SU-DHL-6 (cell line): ENCODE measurements around the gene TALDO1.

Experiments used
- H2AFZ ChIP-seq: fragments of 200-600 bp; sonication (generic); 2 replicates; pipeline ENCODE4 v1.6.1; 2014; ENCODE audit warnings: low read depth, mild to moderate bottlenecking, moderate library complexity, mixed read lengths, antibody characterized with exemption, low read length; ENCODE audit not compliant: severe bottlenecking
- H3F3A ChIP-seq: fragments of 200-600 bp; shearing (Covaris generic); 2 replicates; pipeline ENCODE4 v1.6.0; 2016; ENCODE audit warnings: antibody characterized with exemption, mild to moderate bottlenecking; ENCODE audit not compliant: insufficient read depth
- H3K27ac ChIP-seq: fragments of 200-600 bp; sonication (generic); 2 replicates; pipeline ENCODE4 v1.5.1; 2016; ENCODE audit warnings: low read depth, mild to moderate bottlenecking, low read length, moderate library complexity, mixed read lengths
- H3K27me3 ChIP-seq: fragments of 200-600 bp; sonication (generic), shearing (Covaris generic); 2 replicates; pipeline ENCODE4 v1.6.0; 2014; ENCODE audit warnings: mild to moderate bottlenecking, low read length
- H3K36me3 ChIP-seq: fragments of 200-600 bp; sonication (generic); 2 replicates; pipeline ENCODE4 v1.6.1; 2014; ENCODE audit warnings: mild to moderate bottlenecking, low read length, mixed read lengths
- H3K4me2 ChIP-seq: fragments of 300-600, 200-600 bp; shearing (Covaris generic), sonication (generic); 2 replicates; pipeline ENCODE4 v1.6.0; 2014; ENCODE audit warnings: low read length, low read depth, mild to moderate bottlenecking; ENCODE audit not compliant: poor library complexity, severe bottlenecking
- H3K4me3 ChIP-seq: fragments of 200-600 bp; sonication (generic); 2 replicates; pipeline ENCODE4 v1.5.1; 2014; ENCODE audit warnings: antibody characterized with exemption, low read length, mild to moderate bottlenecking, mixed read lengths; ENCODE audit not compliant: insufficient read depth, poor library complexity, severe bottlenecking
- H3K79me2 ChIP-seq: fragments of 200-600 bp; sonication (generic); 2 replicates; pipeline ENCODE4 v1.6.1; 2014; ENCODE audit warnings: mild to moderate bottlenecking, low read length, moderate library complexity; ENCODE audit not compliant: insufficient read depth
- H3K9ac ChIP-seq: fragments of 200-600 bp; sonication (generic); 2 replicates; pipeline ENCODE4 v1.7.0; 2014; ENCODE audit warnings: mild to moderate bottlenecking, low read length
- H3K9me2 ChIP-seq: fragments of 200-600 bp; sonication (generic); replicated peaks from 2 replicates; pipeline ENCODE4 v1.6.1; 2014; ENCODE audit warnings: low read length; ENCODE audit not compliant: insufficient read depth
- H3K9me3 ChIP-seq: fragments of 200-600 bp; sonication (generic); 2 replicates; pipeline ENCODE4 v1.6.1; 2014; ENCODE audit warnings: low read length, mixed read lengths; ENCODE audit not compliant: insufficient read depth
- H4K20me1 ChIP-seq: fragments of 200-600 bp; sonication (generic); 2 replicates; pipeline ENCODE4 v1.6.1; 2014; ENCODE audit warnings: low read depth, mild to moderate bottlenecking, antibody characterized with exemption, low read length, moderate library complexity, mixed read lengths
- EZH2phosphoT487 ChIP-seq: fragments of 200-600 bp; sonication (generic), shearing (Covaris generic); conservative IDR thresholded peaks from 2 replicates; pipeline ENCODE4 v1.6.1; 2018; ENCODE audit warnings: mild to moderate bottlenecking, antibody characterized with exemption, low read length, moderate library complexity, mixed read lengths
- TF ChIP-seq, protein P1 (sequence below): fragments of 200-600 bp; sonication (generic); IDR thresholded peaks from one replicate; pipeline ENCODE4 v1.5.1; 2017; ENCODE audit warnings: antibody characterized with exemption, mild to moderate bottlenecking, low read length, moderate library complexity; ENCODE audit not compliant: insufficient read depth, poor library complexity, severe bottlenecking

The TALDO1 gene

GRCh38 chr11:792535-792821 lies 45.2 kb downstream of the TALDO1 start:
- peaks cover 15% of the 10 kb centered on the region; the same call in 1 of the 2 replicates for H3K79me2 ChIP-seq
- H3K27me3 ChIP-seq = no peaks in the 10 kb centered on the region
- H3K9me2 ChIP-seq = no peaks in the 10 kb centered on the region
- TF ChIP-seq, protein P1, sequence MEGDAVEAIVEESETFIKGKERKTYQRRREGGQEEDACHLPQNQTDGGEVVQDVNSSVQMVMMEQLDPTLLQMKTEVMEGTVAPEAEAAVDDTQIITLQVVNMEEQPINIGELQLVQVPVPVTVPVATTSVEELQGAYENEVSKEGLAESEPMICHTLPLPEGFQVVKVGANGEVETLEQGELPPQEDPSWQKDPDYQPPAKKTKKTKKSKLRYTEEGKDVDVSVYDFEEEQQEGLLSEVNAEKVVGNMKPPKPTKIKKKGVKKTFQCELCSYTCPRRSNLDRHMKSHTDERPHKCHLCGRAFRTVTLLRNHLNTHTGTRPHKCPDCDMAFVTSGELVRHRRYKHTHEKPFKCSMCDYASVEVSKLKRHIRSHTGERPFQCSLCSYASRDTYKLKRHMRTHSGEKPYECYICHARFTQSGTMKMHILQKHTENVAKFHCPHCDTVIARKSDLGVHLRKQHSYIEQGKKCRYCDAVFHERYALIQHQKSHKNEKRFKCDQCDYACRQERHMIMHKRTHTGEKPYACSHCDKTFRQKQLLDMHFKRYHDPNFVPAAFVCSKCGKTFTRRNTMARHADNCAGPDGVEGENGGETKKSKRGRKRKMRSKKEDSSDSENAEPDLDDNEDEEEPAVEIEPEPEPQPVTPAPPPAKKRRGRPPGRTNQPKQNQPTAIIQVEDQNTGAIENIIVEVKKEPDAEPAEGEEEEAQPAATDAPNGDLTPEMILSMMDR = no peak
- TF ChIP-seq EZH2phosphoT487 = no peak
- no peaks in the 10 kb centered on the region for H3K9me3 ChIP-seq
- no peak overlapping the region for H2AFZ ChIP-seq
- no peak overlapping the region for H3K4me3 ChIP-seq
- H3K27ac ChIP-seq = no peak overlapping the region
- no peak overlapping the region for H3K4me2 ChIP-seq
- H3K9ac ChIP-seq = no peak overlapping the region
- H3K36me3 ChIP-seq = no peaks in the 10 kb centered on the region
- H4K20me1 ChIP-seq = peaks cover 2% of the 10 kb centered on the region; the same call in 1 of the 2 replicates
- H3F3A ChIP-seq = peaks cover 8% of the 10 kb centered on the region; the same call in 1 of the 2 replicates

DNA sequence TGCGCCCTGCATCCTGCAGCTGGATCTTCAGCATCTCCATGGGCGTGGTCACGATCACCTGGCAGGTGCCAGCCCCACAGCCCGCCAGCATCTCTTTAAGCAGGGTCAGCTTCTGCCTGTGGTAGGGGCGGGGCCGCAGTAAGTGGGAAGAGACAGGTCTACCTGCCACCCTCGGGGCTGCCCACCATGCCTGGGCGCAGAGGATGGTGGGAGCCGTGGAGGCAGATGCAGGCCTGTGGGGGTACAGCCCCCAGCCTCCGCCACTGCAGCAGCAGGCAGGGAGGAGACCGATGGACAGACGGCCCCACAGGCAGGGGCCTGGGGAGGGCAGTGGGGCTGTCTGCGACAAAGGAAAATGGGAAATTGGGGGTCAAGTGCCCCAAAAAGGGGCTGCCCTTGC lies 45.6 kb downstream of the TALDO1 start:
- Histone ChIP-seq H3K27ac (no peak overlapping the region), H3K9ac (no peak overlapping the region), H3K36me3 (no peaks in the 10 kb centered on the region), H3F3A (peaks cover 8% of the 10 kb centered on the region; the same call in 1 of the 2 replicates), H3K4me2 (no peak overlapping the region), H3K79me2 (peaks cover 15% of the 10 kb centered on the region; the same call in 1 of the 2 replicates), H3K4me3 (no peak overlapping the region), H3K9me3 (no peaks in the 10 kb centered on the region), H4K20me1 (peaks cover 2% of the 10 kb centered on the region; the same call in 1 of the 2 replicates), H2AFZ (no peak overlapping the region), H3K27me3 (no peaks in the 10 kb centered on the region), H3K9me2 (no peaks in the 10 kb centered on the region)
- no peak for TF ChIP-seq EZH2phosphoT487
- TF ChIP-seq, protein P1 = no peak

- Histone ChIP-seq H3K4me3 (no peak overlapping the region), H3F3A (peaks cover 8% of the 10 kb centered on the region; the same call in 1 of the 2 replicates), H4K20me1 (peaks cover 2% of the 10 kb centered on the region; the same call in 1 of the 2 replicates), H3K9me2 (no peaks in the 10 kb centered on the region), H3K27ac (no peak overlapping the region), H3K9ac (no peak overlapping the region), H3K4me2 (no peak overlapping the region), H3K9me3 (no peaks in the 10 kb centered on the region), H2AFZ (no peak overlapping the region), H3K36me3 (no peaks in the 10 kb centered on the region), H3K79me2 (peaks cover 15% of the 10 kb centered on the region; the same call in 1 of the 2 replicates), H3K27me3 (no peaks in the 10 kb centered on the region)
- TF ChIP-seq, protein P1 = no peak
- no peak for TF ChIP-seq EZH2phosphoT487
Measured at GRCh38 chr11:793556-793955, 46.3 kb downstream of the TALDO1 start.
